ENCODE measurements around the gene TSPEAR.

Gene TSPEAR

DNA sequence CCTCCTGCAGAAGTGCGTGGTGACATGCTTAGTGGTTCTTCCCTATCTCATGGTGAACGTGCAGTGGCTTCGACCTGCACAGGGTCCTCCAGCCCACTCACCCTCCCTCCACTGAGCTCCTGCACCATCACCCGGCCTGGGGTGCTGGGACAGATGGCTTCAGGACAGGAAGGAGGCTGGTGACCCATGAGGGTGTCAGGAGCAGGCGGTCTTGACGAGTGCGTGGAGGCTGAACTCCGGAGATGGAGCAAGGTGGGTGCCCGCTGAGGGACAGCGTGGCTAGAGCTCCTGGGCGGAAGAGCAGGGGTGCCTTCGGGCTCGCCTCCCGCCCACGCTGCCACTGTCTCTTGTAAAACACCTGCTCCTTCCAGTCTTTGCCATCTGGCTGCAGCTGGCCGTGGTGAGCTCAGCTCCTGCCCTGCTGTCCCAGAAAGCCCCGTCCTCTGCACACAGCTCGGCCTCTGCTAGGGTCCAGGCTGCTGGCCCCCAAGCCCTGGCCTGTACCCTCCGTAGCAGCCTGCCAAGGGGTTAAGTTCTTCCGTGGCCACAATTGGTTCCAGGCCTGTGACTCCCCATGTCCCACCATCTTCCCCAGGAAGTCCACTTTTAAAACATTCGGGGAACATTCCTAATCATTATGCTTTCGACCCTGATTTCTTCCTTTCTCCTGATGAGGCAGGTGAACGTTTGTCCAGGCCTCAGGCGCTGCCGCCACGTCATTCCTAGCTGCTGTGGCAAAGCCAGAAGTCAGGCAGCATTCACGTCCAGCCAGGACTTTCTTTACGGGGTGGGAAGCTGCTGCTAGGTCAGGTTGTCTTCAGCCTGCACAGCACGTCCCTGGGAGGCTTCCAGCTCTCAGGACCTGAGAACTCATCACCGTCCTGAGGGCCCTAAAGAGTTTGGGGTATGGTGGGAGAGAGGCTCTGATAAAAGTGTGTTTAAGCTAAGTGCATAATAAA lies 179.5 kb downstream of the TSPEAR start:
- Mint-ChIP-seq H3K4me3 (no peak overlapping the region), H3K9me3 (no peaks in the 10 kb centered on the region), H3K36me3 (ENCODE audit: low read depth) (no peaks in the 10 kb centered on the region), H3K27ac (no peak overlapping the region), H3K27me3 (ENCODE audit: low read depth) (no peaks in the 10 kb centered on the region), H3K4me1 (ENCODE audit: low read depth) (no peaks in the 10 kb centered on the region)
- DNase-seq (ENCODE audit: low spot score), result no peak

DNA sequence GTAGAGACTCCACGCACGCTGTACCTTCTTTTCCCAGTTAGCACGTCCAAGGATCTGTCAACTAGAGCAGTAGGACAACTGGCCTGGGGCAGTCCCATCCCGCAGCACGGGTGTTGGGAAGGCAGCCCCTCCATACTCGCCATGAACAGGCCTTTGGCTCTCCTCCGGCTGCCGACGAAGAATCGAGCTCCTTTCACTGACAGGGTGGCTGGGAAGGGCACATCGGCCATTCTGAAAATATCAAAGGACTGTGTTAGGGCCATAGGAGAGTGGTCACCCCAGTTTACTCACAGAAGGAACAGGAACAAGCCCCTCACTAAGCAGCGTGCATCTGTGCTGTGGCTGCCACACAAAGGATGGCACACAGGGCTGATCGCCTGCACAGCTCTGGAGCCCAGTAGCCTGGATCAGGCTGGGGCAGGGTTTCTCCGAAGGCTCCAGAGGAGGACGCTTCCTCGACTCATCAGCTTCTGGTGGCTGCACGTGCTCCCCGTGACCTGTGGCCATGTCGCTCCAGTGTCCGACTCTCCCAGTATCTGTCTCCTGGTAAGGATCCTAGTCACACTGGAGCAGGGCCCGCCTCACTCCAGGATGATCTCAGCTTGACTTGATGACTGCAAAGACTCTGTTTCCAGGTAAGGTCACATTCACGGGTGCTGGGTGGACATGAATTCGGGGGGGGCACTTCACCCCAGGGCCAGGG lies 180.3 kb downstream of the TSPEAR start:
- Mint-ChIP-seq H3K9me3 (no peaks in the 10 kb centered on the region), H3K36me3 (ENCODE audit: low read depth) (no peaks in the 10 kb centered on the region), H3K27ac (no peak overlapping the region), H3K4me3 (no peak overlapping the region), H3K27me3 (ENCODE audit: low read depth) (no peaks in the 10 kb centered on the region), H3K4me1 (ENCODE audit: low read depth) (no peaks in the 10 kb centered on the region)
- no peak for DNase-seq (ENCODE audit: low spot score)

DNA sequence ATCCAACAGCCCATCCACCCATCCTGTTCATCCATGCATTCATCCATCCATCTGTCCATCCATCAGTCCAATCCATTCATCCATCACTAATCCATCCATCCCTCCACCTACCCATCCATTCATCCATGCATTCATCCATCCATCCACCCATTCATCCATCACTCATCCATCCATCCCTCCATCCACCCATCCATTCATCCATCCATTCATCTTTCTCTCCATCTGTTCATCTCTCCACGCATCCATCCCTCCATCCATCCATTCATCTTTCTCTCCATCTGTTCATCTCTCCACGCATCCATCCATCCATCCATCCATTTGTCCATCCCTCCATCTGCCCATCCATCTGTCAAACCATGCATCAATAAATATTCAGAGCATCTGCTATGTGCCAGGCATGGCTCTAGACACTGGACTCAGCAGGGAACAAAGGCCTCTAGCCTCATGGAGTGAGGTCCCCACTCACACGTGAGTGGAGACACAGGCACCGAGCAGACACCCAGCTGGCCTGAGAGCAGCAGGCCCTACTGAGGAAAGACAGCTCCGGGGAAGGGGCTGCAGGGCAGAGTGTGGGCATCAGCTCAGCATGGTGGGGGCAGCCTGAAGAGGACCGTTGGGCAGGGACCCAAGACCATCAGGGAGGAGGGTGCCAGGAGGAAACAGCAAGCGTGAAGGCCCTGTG lies 181.0 kb downstream of the TSPEAR start:
- H3K4me3 Mint-ChIP-seq, result no peak overlapping the region
- peak overlapping the region; percentile 38 for H3K27ac Mint-ChIP-seq
- DNase-seq (ENCODE audit: low spot score), result no peak
- no peaks in the 10 kb centered on the region for H3K9me3 Mint-ChIP-seq
- no peaks in the 10 kb centered on the region for H3K36me3 Mint-ChIP-seq (ENCODE audit: low read depth)
- no peaks in the 10 kb centered on the region for H3K27me3 Mint-ChIP-seq (ENCODE audit: low read depth)
- no peaks in the 10 kb centered on the region for H3K4me1 Mint-ChIP-seq (ENCODE audit: low read depth)

DNA sequence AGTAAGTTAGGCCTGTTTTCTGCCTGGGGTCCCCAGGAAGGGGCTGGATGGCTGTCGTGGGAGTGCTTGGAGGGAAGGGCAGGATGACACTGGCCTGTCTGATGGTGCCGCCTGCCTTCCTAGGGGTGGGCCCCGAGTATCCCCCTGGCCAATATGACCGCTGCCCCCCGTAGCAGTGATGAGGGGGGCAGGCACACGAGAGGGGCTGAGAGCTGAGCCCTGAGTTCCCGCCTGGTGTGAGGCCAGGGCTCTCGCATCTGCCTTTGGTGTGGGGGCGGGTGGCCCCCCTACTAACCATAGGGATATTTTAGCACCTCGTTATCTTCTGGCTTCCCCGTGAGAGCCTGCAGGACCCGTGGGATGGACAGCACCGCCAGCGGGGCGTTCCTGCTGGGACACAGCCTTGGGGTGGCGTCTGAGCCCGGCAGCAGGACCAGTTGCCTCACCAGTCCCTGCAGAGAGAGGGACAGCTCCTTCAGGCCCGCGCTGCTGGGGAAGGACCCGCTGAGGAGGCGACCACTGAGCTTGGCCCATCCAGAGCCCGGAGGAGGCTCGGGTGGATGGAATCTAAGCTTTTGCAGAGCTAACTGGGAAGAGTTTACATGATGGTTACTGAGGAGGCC lies 181.8 kb downstream of the TSPEAR start:
- Mint-ChIP-seq H3K4me3 (no peak overlapping the region), H3K36me3 (ENCODE audit: low read depth) (no peaks in the 10 kb centered on the region), H3K27ac (no peak overlapping the region), H3K9me3 (no peaks in the 10 kb centered on the region), H3K27me3 (ENCODE audit: low read depth) (no peaks in the 10 kb centered on the region), H3K4me1 (ENCODE audit: low read depth) (no peaks in the 10 kb centered on the region)
- DNase-seq (ENCODE audit: low spot score), result no peak

DNA sequence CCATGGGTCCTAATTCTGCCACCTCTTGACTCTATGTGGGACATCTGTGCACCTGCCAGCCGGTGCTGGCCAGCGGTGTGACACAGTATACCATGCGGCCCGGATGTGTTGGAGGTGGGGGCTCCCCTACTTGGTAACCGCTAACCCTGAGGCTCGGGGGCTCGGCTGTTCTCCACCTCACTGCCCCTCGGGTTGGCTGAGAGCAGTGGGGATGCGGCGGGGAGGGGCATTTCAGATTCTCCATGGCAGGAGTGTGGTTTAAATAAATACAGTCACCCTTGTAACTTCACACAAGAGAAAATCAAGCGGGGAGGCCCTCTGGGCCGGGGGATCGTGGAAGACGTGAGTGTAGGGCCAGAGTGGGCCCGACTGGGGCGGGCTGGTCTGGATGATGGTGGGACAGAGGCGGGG lies 182.4 kb downstream of the TSPEAR start:
- H3K27me3 Mint-ChIP-seq (ENCODE audit: low read depth), result no peaks in the 10 kb centered on the region
- no peak overlapping the region for H3K4me3 Mint-ChIP-seq
- no peaks in the 10 kb centered on the region for H3K4me1 Mint-ChIP-seq (ENCODE audit: low read depth)
- H3K27ac Mint-ChIP-seq, result no peak overlapping the region
- no peak for DNase-seq (ENCODE audit: low spot score)
- H3K9me3 Mint-ChIP-seq, result no peaks in the 10 kb centered on the region
- H3K36me3 Mint-ChIP-seq (ENCODE audit: low read depth), result no peaks in the 10 kb centered on the region

DNA sequence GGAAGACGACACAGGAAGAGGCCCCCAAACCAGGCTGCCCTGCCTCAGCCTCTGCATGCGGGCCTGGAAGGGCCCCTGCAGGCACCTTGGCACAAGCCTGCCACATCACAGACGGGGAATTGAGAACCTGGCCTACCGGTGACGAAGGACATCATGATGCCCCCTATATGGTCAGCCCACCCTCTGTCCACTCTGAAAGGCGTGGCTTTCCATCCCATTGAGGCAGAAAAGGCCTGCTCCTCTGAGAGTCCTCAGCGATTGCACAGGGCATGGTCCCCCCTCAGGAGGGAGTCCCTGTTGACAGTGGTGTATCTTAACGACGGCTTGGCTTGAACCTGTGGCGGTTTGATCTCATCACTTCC lies 182.8 kb downstream of the TSPEAR start:
- Mint-ChIP-seq H3K27me3 (ENCODE audit: low read depth) (no peaks in the 10 kb centered on the region), H3K9me3 (no peaks in the 10 kb centered on the region), H3K4me3 (no peak overlapping the region), H3K27ac (no peak overlapping the region), H3K4me1 (ENCODE audit: low read depth) (no peaks in the 10 kb centered on the region), H3K36me3 (ENCODE audit: low read depth) (no peaks in the 10 kb centered on the region)
- DNase-seq (ENCODE audit: low spot score), result no peak

DNA sequence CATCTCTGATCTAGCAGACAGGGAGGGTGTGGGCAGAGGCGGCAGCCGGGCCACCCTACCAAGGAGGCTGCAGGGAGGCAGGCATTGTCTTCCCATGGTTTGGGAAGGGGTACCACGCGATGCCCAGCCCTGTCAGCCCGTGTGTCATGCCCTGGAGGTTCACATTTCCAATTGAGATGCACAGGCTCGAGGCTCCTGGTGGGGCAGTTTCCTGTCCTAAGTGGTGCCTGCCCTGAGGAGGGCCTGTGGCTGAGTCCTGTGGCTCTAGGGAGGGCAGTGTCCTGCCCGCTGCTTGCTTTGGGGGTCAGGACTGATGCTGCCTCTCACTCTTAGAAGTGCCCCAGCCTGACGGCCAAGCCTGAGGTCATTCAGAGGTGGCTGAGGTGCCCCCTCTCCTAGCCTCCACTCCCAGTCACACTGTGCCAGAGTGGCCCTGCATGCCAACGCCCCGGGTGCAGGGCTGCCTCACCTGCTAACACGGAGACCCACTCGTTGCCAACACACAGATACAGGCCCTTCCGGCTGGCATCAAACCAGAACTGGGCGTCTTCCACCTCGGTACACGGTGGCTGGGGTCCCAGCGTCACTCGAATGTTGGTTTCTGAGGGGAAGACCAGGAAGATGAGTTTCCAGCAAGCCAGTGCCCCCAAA lies 183.3 kb downstream of the TSPEAR start:
- H3K27ac Mint-ChIP-seq, result no peak overlapping the region
- H3K4me1 Mint-ChIP-seq (ENCODE audit: low read depth), result no peaks in the 10 kb centered on the region
- H3K9me3 Mint-ChIP-seq, result no peaks in the 10 kb centered on the region
- H3K4me3 Mint-ChIP-seq, result no peak overlapping the region
- no peaks in the 10 kb centered on the region for H3K27me3 Mint-ChIP-seq (ENCODE audit: low read depth)
- DNase-seq (ENCODE audit: low spot score), result no peak
- no peaks in the 10 kb centered on the region for H3K36me3 Mint-ChIP-seq (ENCODE audit: low read depth)

DNA sequence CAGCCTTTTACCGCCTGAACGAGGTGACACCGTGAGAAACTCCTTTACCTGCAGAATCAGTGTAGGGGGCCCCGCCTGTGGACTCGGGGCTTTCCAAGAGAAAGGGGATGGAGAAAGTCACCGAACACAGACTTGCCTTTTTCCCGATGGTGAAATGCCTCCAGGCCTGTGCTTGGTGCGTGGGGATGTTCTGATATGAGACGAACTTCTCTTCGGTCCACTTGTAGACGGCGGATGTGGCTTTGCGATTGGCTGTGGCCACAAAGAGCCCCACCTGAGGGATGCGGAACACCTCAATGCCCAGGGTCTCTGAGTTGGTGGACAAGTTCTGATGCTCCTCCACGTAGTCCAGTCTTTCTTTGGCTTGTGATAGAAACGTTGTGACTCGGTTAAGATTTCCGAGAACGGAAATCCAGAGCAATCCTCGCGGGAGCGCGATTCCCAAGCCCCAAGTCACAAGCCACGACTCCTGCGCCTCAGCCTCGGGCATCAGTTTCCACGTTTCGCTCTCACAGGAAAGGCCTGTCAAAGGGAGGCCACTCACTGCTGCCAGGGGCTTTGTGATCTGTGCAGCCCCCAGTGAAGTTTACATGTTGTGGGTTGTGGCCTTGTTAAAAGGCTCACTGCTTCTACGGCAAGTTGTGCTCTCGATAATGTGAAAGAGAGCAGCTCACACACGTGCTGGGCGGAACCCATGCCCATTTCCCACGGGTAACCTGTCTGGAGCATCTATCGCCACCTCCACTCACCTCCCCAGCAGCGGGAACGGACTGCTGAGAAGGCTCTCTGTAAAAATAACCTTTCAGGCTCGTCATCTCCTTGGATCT lies 184.0 kb downstream of the TSPEAR start:
- Mint-ChIP-seq H3K9me3 (no peaks in the 10 kb centered on the region), H3K4me1 (ENCODE audit: low read depth) (no peaks in the 10 kb centered on the region), H3K4me3 (no peak overlapping the region), H3K27ac (no peak overlapping the region), H3K36me3 (ENCODE audit: low read depth) (no peaks in the 10 kb centered on the region), H3K27me3 (ENCODE audit: low read depth) (no peaks in the 10 kb centered on the region)
- DNase-seq (ENCODE audit: low spot score), result no peak

DNA sequence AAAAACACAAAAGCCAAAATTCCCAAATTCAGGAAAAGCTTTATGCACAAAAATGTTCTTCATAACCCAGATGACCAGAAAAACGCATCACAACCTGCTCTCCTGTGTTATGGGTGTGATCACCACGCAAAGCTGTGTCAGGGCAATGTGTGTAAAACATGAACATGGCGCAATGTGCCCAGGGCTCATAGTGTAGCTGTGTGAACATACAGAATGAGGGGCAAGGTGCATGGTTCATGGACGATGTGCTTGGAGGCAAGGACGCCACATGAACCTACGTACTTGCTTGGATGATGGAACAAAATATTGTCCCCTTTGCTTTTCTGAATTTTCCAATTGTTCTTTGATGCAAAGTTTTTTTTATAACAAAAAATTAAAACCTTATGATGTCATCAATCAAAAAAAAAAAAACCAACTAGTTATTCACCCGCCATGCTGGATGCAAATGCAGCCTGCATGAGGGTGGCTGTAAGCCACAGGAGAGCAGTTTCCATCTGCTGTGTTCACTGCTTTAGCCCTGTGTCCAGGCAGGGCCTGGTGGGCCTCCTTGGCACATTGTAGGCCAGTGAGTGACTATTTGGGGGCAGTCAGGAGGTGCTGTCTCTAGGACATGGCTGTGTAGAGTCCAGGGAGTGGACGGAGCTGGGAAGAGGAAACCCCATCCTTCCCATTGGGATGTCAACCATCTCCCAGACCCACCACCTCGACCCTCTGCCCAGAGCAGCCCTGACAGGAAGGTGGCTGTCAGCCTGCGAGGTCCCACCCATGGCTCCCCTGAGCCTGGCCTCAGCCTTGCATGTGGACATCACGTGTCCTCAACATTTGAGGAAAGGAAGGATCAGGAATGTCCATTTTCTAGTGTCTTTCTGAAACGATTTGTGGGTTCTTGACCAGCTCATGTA lies 185.0 kb downstream of the TSPEAR start:
- Mint-ChIP-seq H3K4me1 (ENCODE audit: low read depth) (no peaks in the 10 kb centered on the region), H3K9me3 (no peaks in the 10 kb centered on the region), H3K36me3 (ENCODE audit: low read depth) (no peaks in the 10 kb centered on the region), H3K27ac (no peak overlapping the region), H3K27me3 (ENCODE audit: low read depth) (no peaks in the 10 kb centered on the region), H3K4me3 (no peak overlapping the region)
- DNase-seq (ENCODE audit: low spot score), result no peak

DNA sequence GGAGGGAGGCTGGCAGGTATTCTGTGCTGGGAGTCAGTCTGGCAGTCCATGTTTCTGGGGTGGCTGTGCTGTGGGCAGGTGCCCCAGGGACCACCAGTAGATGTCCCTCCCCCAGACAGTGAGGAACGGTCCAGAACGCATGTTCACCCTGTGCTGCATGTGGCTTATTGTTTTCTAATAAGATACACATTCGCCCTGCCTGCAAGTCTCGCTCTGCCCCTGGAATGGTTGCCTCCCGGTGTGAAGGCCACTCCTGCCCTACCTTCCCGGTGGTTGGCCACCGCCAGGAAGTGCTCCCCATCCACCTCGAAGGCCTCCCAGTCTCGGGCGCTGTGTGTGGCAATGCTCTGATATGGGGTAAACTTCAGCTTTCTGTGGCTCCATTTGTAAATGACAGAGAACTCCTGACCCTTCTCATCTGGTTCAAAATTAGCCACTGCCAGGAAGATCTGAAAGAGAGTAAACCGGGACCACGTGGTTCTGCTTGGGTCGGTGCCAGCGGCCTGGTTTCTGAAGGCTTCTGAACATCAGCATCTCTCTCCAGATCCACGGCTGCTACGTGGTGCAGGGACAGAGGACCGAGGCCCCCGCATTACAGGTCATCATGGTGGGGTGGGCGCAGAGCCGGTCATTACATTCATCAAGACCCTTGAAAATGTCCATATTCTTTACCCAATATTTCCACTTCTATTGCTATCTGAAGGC lies 185.8 kb downstream of the TSPEAR start:
- H3K4me1 Mint-ChIP-seq (ENCODE audit: low read depth), result no peaks in the 10 kb centered on the region

DNA sequence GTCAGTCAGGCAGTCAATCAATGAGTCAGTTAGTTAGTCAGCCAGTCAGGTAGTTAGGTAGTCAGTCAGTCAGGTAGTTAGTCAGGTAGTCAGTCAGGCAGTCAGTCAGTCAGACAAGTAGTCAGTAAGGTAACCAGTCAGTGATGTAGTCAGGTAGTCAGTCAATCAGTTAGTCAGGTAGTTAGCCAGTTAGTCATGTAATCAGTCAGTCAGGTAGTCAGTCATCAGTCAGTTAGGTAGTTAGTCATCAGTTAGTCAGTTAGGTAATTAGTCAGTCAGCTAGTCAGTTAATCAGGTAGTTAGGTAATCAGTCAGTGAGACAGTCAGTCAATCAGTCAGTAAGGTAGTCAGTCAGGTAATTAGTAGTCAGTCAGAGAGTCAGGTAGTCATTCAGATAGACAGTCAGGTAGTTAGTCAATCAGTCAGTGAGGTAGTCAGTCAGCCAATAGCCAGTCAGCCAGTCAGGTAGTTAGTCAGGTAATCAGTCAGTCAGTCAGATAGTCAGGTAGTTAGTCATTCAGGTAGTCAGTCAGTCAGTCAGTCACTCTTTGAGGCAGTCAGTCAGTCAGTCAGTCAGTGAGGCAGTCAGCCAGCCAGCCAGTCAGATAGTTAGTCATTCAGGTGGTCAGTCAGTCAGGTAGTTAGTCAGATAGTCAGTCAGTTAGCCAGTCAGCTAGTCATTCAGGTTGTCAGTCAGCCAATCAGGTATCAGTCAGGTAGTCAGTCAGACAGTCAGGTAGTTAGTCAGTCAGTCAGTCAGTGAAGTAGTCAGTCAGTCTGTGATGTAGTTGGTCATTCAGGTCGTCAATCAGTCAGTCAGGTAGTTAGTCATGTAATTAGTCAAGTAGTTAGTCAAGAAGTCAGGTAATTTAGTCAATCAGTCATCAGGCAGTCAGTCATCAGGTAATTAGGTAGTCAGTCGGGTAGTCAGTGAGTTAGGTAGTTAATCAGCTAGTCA lies 186.7 kb downstream of the TSPEAR start:
- Mint-ChIP-seq H3K4me3 (no peak overlapping the region), H3K27ac (no peak overlapping the region), H3K4me1 (ENCODE audit: low read depth) (no peaks in the 10 kb centered on the region), H3K9me3 (no peaks in the 10 kb centered on the region), H3K27me3 (ENCODE audit: low read depth) (no peaks in the 10 kb centered on the region), H3K36me3 (ENCODE audit: low read depth) (no peaks in the 10 kb centered on the region)
- DNase-seq (ENCODE audit: low spot score), result no peak

More for the DNA sequence above, 185.8 kb downstream of the TSPEAR start:
- Mint-ChIP-seq H3K36me3 (ENCODE audit: low read depth) (no peaks in the 10 kb centered on the region), H3K27ac (no peak overlapping the region), H3K4me3 (no peak overlapping the region), H3K27me3 (ENCODE audit: low read depth) (no peaks in the 10 kb centered on the region), H3K9me3 (no peaks in the 10 kb centered on the region)
- no peak for DNase-seq (ENCODE audit: low spot score)

Data from T-helper 2 cell treated with Interferon-gamma antibody and Interleukin-4, amounts not matched to agents 5 μg/mL and 100 μg/mL, for 36 hours (primary cell).